ENCODE results near the gene KRTAP5-1. TPM values are rescaled to one million over a fixed set of nuclear protein-coding genes. Genes with fewer than 3 reads are reported as not detected.
A peak's percentile ranks its signal among the peaks of the same experiment; 100 is the strongest.
"Not testable (repeated sequence)": the region's sequence is repeated elsewhere in the genome, so short reads cannot be mapped to it uniquely, and the experiment has no call there.

KRTAP5-1 gene
- total RNA-seq, 4 donors from 2014 or later = not detected

- no peak for DNase-seq
- H3K4me3 ChIP-seq = no peak overlapping the region
- no peak for TF ChIP-seq CTCF (IDR thresholded peaks at IDR 0.05)
- TF ChIP-seq POLR2A (IDR thresholded peaks at IDR 0.05) = no peak
- H3K27me3 ChIP-seq = no peaks in the 10 kb centered on the region
- no peak overlapping the region for H3K27ac ChIP-seq
- no peaks in the 10 kb centered on the region for H3K9me3 ChIP-seq
- H3K36me3 ChIP-seq = no peaks in the 10 kb centered on the region
- H3K4me1 ChIP-seq = no peaks in the 10 kb centered on the region
These were observed 1.6 kb upstream of the KRTAP5-1 start for GRCh38 chr11:1586699-1587098.

- not testable (repeated sequence) for H3K27ac ChIP-seq, DNase-seq, H3K9me3 ChIP-seq, H3K4me3 ChIP-seq, H3K27me3 ChIP-seq, H3K4me1 ChIP-seq, H3K36me3 ChIP-seq
These were observed 2.2 kb downstream of the KRTAP5-1 start for GRCh38 chr11:1582909-1583308.

GRCh38 chr11:1581976-1582375 is 3.1 kb downstream of the KRTAP5-1 start:
- Histone ChIP-seq H3K4me3 (no peak overlapping the region), H3K36me3 (no peaks in the 10 kb centered on the region), H3K9me3 (peaks cover 0 to 5% (median 0%) of the 10 kb centered on the region in 4 donors), H3K4me1 (no peaks in the 10 kb centered on the region), H3K27me3 (no peaks in the 10 kb centered on the region), H3K27ac (no peak overlapping the region)
- TF ChIP-seq CTCF (IDR thresholded peaks at IDR 0.05) (no peak), POLR2A (IDR thresholded peaks at IDR 0.05) (no peak)
- DNase-seq = no peak

- Histone ChIP-seq H3K4me1 (peaks cover 0 to 23% (median 10%) of the 10 kb centered on the region in 4 donors), H3K9me3 (peaks cover 0 to 5% (median 0%) of the 10 kb centered on the region in 4 donors), H3K27me3 (no peaks in the 10 kb centered on the region), H3K27ac (no peak overlapping the region), H3K36me3 (no peaks in the 10 kb centered on the region), H3K4me3 (no peak overlapping the region)
- no peak for DNase-seq
- TF ChIP-seq POLR2A (IDR thresholded peaks at IDR 0.05) = no peak
- TF ChIP-seq CTCF (IDR thresholded peaks at IDR 0.05) = no peak
These were observed 8.3 kb downstream of the KRTAP5-1 start for GRCh38 chr11:1576825-1577224.

- H3K4me3 ChIP-seq, H3K27me3 ChIP-seq, H3K36me3 ChIP-seq, H3K9me3 ChIP-seq, H3K27ac ChIP-seq: not testable (repeated sequence)
- DNase-seq = peak in 1 of 3 donors; percentile 43
- peaks cover 0 to 33% (median 17%) of the 10 kb centered on the region in 4 donors for H3K4me1 ChIP-seq
These were observed 9.3 kb downstream of the KRTAP5-1 start for GRCh38 chr11:1575756-1576155.

GRCh38 chr11:1574933-1575242 is 10.2 kb downstream of the KRTAP5-1 start:
- DNase-seq = no peak
- TF ChIP-seq CTCF (IDR thresholded peaks at IDR 0.05) (no peak), POLR2A (IDR thresholded peaks at IDR 0.05) (no peak)
- Histone ChIP-seq H3K9me3 (peaks cover 0 to 5% (median 0%) of the 10 kb centered on the region in 4 donors), H3K27ac (peak overlapping the region in 1 of 4 donors; percentile 97), H3K4me3 (peak overlapping the region in 2 of 4 donors; percentile 71 to 88), H3K27me3 (no peaks in the 10 kb centered on the region), H3K36me3 (no peaks in the 10 kb centered on the region), H3K4me1 (peaks cover 3 to 36% (median 25%) of the 10 kb centered on the region in 4 donors)

GRCh38 chr11:1574238-1574932 is 10.7 kb downstream of the KRTAP5-1 start:
- Histone ChIP-seq H3K36me3 (no peaks in the 10 kb centered on the region), H3K27ac (peak overlapping the region; percentile 84 to 97 (median 95))
- peak; percentile 70 to 98 (median 95) for TF ChIP-seq CTCF (IDR thresholded peaks at IDR 0.05)
- peak in 1 of 2 donors; percentile 16 for TF ChIP-seq POLR2A (IDR thresholded peaks at IDR 0.05)

More at GRCh38 chr11:1574238-1574932, 10.7 kb downstream of the KRTAP5-1 start:
- peak overlapping the region; percentile 71 to 90 (median 86) for H3K4me3 ChIP-seq
- H3K9me3 ChIP-seq = peaks cover 0 to 5% (median 0%) of the 10 kb centered on the region in 4 donors
- peak; percentile 60 to 89 (median 80) for DNase-seq
- no peaks in the 10 kb centered on the region for H3K27me3 ChIP-seq
- H3K4me1 ChIP-seq = peaks cover 3 to 41% (median 25%) of the 10 kb centered on the region in 4 donors

Data from Peyer's patch (tissue), 4 donors.